K562 (cell line): ENCODE data around the gene MIS18A. TPM values are rescaled to one million over a fixed set of nuclear protein-coding genes. Genes with fewer than 3 reads are reported as not detected.

Experiments used
- ATAC-seq: fragments of 200-7000 bp; cut with Tn5 transposase; 3 replicates; pipeline ENCODE4 v1.9.1; 2020; ENCODE audit warnings: moderate library complexity
- BruUV-seq: library from RNA; stranded (reverse); fragments of 400-500 nt; replicated peaks from 2 replicates; lab custom pipeline; 2021; lab: Mats Ljungman, UMichigan
- CTCF ChIA-PET: fragments of 300-600 bp; formaldehyde crosslinking; extraction: SDS; loops from one replicate; lab custom pipeline; 2021; ENCODE audit warnings: low intra/inter-chr PET ratio; lab: Yijun Ruan, JAX
- POLR2A ChIA-PET: fragments of 300-600, 350-650 bp; sonication (Branson Sonifier 250); formaldehyde crosslinking; extraction: SDS; loops from one replicate; lab custom pipeline; 2021; ENCODE audit warnings: antibody characterized with exemption, inconsistent platforms; lab: Yijun Ruan, JAX
- DNase-seq, 4 experiments: peaks; one replicate each; pipeline versions ENCODE4 v3.0.0 to v3.0.0-alpha.2; 2011 to 2018; ENCODE audit warnings: low spot score in 3 of 4, mixed read lengths in 3 of 4; ENCODE audit errors: extremely low read depth in 1 of 4
- FAIRE-seq: peaks from 2 replicates; lab custom pipeline; 2011; peaks lifted over from hg19 to GRCh38; lab: Jason Lieb, UNC
- H2AFZ ChIP-seq: 2 replicates; pipeline ENCODE4 v1.6.0; 2011; ENCODE audit warnings: low read depth, low read length, control low read depth, inconsistent platforms
- H3K27ac ChIP-seq: fragments of 200-600 bp; 3 replicates; pipeline ENCODE4 v1.8.0; 2011; ENCODE audit warnings: low read depth, mild to moderate bottlenecking, control low read depth, inconsistent platforms, low read length, moderate library complexity, mixed read lengths; ENCODE audit errors: extremely low read depth
- H3K27me3 ChIP-seq, 2 experiments: fragments of 300-600 bp in 1 of 2; 2 replicates in 1 of 2; 3 replicates in 1 of 2; pipeline versions ENCODE4 v1.6.0 to v1.8.0; 2011; ENCODE audit warnings: inconsistent platforms in 2 of 2, low read length in 2 of 2, mild to moderate bottlenecking in 1 of 2, mixed read lengths in 1 of 2, moderate library complexity in 1 of 2; ENCODE audit not compliant: control insufficient read depth in 2 of 2, insufficient read depth in 2 of 2
- H3K36me3 ChIP-seq: fragments of 300-600 bp; 3 replicates; pipeline ENCODE4 v1.8.0; 2011; ENCODE audit warnings: mild to moderate bottlenecking, low read length, inconsistent platforms; ENCODE audit not compliant: control insufficient read depth, insufficient read depth
- H3K4me1 ChIP-seq, 2 experiments: fragments of 200-600 bp in 1 of 2; replicated peaks in 1 of 2; 2 replicates in 1 of 2; 3 replicates in 1 of 2; pipeline versions ENCODE4 v1.5.1 to v1.8.0; 2011; ENCODE audit warnings: inconsistent platforms in 2 of 2, low read length in 2 of 2, mild to moderate bottlenecking in 1 of 2, mixed read lengths in 1 of 2, moderate library complexity in 1 of 2; ENCODE audit not compliant: control insufficient read depth in 2 of 2, insufficient read depth in 2 of 2
- H3K4me2 ChIP-seq: 2 replicates; pipeline ENCODE4 v1.6.1; 2011; ENCODE audit warnings: low read length, control low read depth, inconsistent platforms, mixed read lengths; ENCODE audit not compliant: insufficient read depth
- H3K4me3 ChIP-seq: fragments of 200-600 bp; sonication (generic), shearing (Covaris generic); 2 replicates; pipeline ENCODE4 v1.5.1; 2016; ENCODE audit warnings: control low read depth, inconsistent platforms
- H3K79me2 ChIP-seq: fragments of 200-600 bp; 3 replicates; pipeline ENCODE4 v1.8.0; 2011; ENCODE audit warnings: low read length, inconsistent platforms; ENCODE audit not compliant: control insufficient read depth, insufficient read depth
- H3K9ac ChIP-seq, 2 experiments: 2 replicates each; pipeline versions ENCODE4 v1.6.0 to v1.6.1; 2011; ENCODE audit warnings: low read depth in 2 of 2, low read length in 2 of 2, control low read depth in 1 of 2, inconsistent platforms in 1 of 2, mild to moderate bottlenecking in 1 of 2, mixed read lengths in 1 of 2; ENCODE audit not compliant: insufficient read depth in 1 of 2
- H3K9me1 ChIP-seq: one replicate; pipeline ENCODE4 v1.6.0; 2011; ENCODE audit warnings: inconsistent platforms, mild to moderate bottlenecking, low read length, moderate library complexity; ENCODE audit not compliant: control insufficient read depth, insufficient read depth
- H3K9me3 ChIP-seq: replicated peaks from 2 replicates; pipeline ENCODE4 v1.5.1; 2011; ENCODE audit warnings: low read depth, low read length, inconsistent platforms; ENCODE audit not compliant: control insufficient read depth, insufficient read depth
- H4K20me1 ChIP-seq: replicated peaks from 2 replicates; pipeline ENCODE4 v1.6.1; 2011; ENCODE audit warnings: low read length, inconsistent platforms, mixed read lengths; ENCODE audit not compliant: control insufficient read depth, insufficient read depth
- C11orf30 ChIP-seq: fragments of 450-650 bp; IDR thresholded peaks from 2 replicates; pipeline ENCODE4 v1.6.1; 2016; ENCODE audit warnings: low read depth, mild to moderate bottlenecking
- MCM2 ChIP-seq: fragments of 450-650 bp; IDR thresholded peaks from 2 replicates; pipeline ENCODE4 v1.6.1; 2017; ENCODE audit warnings: low read depth, mild to moderate bottlenecking
- MYC ChIP-seq, 2 experiments: fragments of 250-450 bp in 1 of 2; sonication (Bioruptor Pico) in 1 of 2; IDR thresholded peaks; 2 replicates each; pipeline versions ENCODE4 v1.5.1 to v1.6.1; 2012 to 2021; ENCODE audit warnings: low read depth in 2 of 2, borderline replicate concordance in 1 of 2, improper control_type of control experiment in 1 of 2, low read length in 1 of 2, mild to moderate bottlenecking in 1 of 2, moderate library complexity in 1 of 2
- MYNN ChIP-seq, 2 experiments: sonication (generic); formaldehyde crosslinking in 1 of 2; IDR thresholded peaks; 2 replicates each; pipeline versions ENCODE4 v1.5.0 to v1.6.1; 2016 to 2020; ENCODE audit warnings: antibody characterized with exemption in 1 of 2, missing genetic modification reagents in 1 of 2
- OTX1 ChIP-seq: fragments of 450-650 bp; formaldehyde crosslinking; IDR thresholded peaks from 2 replicates; pipeline ENCODE4 v1.4.0; 2022; ENCODE audit warnings: mild to moderate bottlenecking
- POLR2H ChIP-seq: IDR thresholded peaks from 2 replicates; pipeline ENCODE4 v1.6.1; 2016; ENCODE audit warnings: missing genetic modification characterization, low read depth, mild to moderate bottlenecking, control low read depth, missing compliant biosample characterization, moderate library complexity
- SREBF1 ChIP-seq: fragments of 150-350 bp; IDR thresholded peaks from 2 replicates; pipeline ENCODE4 v1.6.1; 2014; ENCODE audit warnings: antibody characterized with exemption, low read depth, low read length, borderline replicate concordance
- XRCC5 ChIP-seq: fragments of 200-400 bp; formaldehyde crosslinking; IDR thresholded peaks from 2 replicates; pipeline ENCODE4 v1.6.1; 2017; ENCODE audit warnings: low read depth, mild to moderate bottlenecking, low read length
- ZFX ChIP-seq: sonication (generic); formaldehyde crosslinking; IDR thresholded peaks from 2 replicates; pipeline ENCODE4 v1.8.0; 2022; ENCODE audit warnings: mild to moderate bottlenecking, missing genetic modification reagents, moderate library complexity
- ZNF583 ChIP-seq: fragments of 250-450 bp; sonication (Bioruptor Pico); IDR thresholded peaks from 2 replicates; pipeline ENCODE4 v1.4.0; 2020
- WGBS: fragments of 100-300 bp; shearing (Covaris generic); methylation state at CpG from one replicate; pipeline ENCODE4 v1.1.6; 2016; ENCODE audit warnings: low coverage, mixed read lengths; ENCODE audit not compliant: insufficient coverage; ENCODE audit errors: missing lambda C conversion rate; 5-methylcytosine and 5-hydroxymethylcytosine counted together
- in situ Hi-C: fragments of 300-500 bp; cut with MboI; formaldehyde crosslinking; loops from 4 replicates; pipeline ENCODE4 v1.15.0; 2018; ENCODE audit warnings: inconsistent platforms, mixed read lengths
- intact Hi-C: fragments of 100-400 bp; cut with micrococcal nuclease; formaldehyde crosslinking; loops from 2 replicates; pipeline ENCODE4 v1.14.2; 2022
- polyA plus RNA-seq, 8 experiments: library from polyadenylated mRNA; depleted of rRNA in 4 of 8; stranded (reverse) in 5 of 8; unstranded in 3 of 8; fragments of >200 nt; fragmentation: Nextera tagmentation in 2 of 8; fragmentation: Illumina TruSeq in 1 of 8; extraction: Ambion mirVana in 2 of 8; extraction: Trizol in 1 of 8; gene quantifications; 2 replicates each; pipeline versions ENCODE4 v1.2.1 to v1.2.3, GENCODE V29; 2011 to 2014; ENCODE audit warnings: inconsistent platforms in 1 of 8, missing spikeins in 1 of 8
- total RNA-seq, 7 experiments: library from RNA; depleted of rRNA in 6 of 7; stranded (reverse); fragments of >200 nt in 6 of 7; fragmentation: Illumina TruSeq in 2 of 7; extraction: Trizol in 2 of 7; gene quantifications; 2 replicates each; pipeline versions ENCODE4 v1.2.1 to v1.2.3, GENCODE V29; 2011 to 2021; ENCODE audit warnings: low replicate concordance in 1 of 7
- TF ChIP-seq, protein P1 (sequence below): fragments of 250-450 bp; sonication (Bioruptor Pico); IDR thresholded peaks from 2 replicates; pipeline ENCODE4 v1.8.0; 2022; ENCODE audit warnings: inconsistent platforms, mild to moderate bottlenecking, moderate library complexity, borderline replicate concordance

The MIS18A gene
- total and polyA plus RNA-seq, 9 of the 15 experiments (the other 6 are each of a cell fraction or from before 2014, with no cell fraction given) = 17.7 to 75.3 (median 60.3) TPM

DNA sequence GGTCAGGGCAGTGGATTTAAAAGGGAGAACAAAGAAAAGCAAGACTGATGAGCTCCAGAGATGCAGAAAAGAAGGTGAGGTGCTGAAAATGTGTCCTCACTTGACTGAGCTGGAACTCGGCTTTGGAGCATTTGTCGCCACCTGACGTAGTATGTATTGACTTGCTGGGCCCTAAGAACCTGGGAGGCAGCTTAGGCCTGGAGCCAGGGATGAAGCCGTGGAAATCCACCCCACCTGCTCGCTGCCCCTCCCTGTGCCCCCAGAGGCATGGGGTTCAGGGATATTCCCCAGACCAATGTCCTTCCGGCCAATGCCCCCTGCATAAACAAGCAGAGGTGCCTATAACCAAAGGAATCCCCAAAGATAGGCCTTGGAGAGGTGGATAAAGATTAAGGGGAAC, 34.1 kb upstream of the MIS18A start:
- H3K9me1 ChIP-seq = no peaks in the 10 kb centered on the region
- ChIA-PET POLR2A (interaction anchor here (0.5 to 2.3 kb wide), 2 partner anchors 13 to 281 kb away, joined by 3 to 8 read pairs; no protein-coding TSS in a partner anchor), CTCF (no interaction called here)
- 94% methylated on average over 6 of the region's 6 CpGs for WGBS
- H3K9ac ChIP-seq = no peak overlapping the region
- H3K4me3 ChIP-seq = no peak overlapping the region
- 0 out of 2 replicates have a peak, but pooled peaks cover 4% of the 10 kb centered on the region for H4K20me1 ChIP-seq
- ATAC-seq (no peak), FAIRE-seq (no peak), DNase-seq (no peak)
- peaks cover 92% of the 10 kb centered on the region for H3K36me3 ChIP-seq
- TF ChIP-seq MYNN (IDR thresholded peaks at IDR 0.05) (no peak), MYNN (CRISPR knock-in tag; IDR thresholded peaks at IDR 0.05) (no peak), POLR2H (tag) (no peak), XRCC5 (no peak), C11orf30 (no peak), ZFX (no peak), MYC (IDR thresholded peaks at IDR 0.05; ENCODE audit: low read depth, low read length) (no peak), MYC (CRISPR knock-in tag; IDR thresholded peaks at IDR 0.05; ENCODE audit: borderline replicate concordance, low read depth) (no peak), OTX1 (no peak), ZNF583 (no peak), MCM2 (no peak), SREBF1 (no peak)
- TF ChIP-seq, protein P1, sequence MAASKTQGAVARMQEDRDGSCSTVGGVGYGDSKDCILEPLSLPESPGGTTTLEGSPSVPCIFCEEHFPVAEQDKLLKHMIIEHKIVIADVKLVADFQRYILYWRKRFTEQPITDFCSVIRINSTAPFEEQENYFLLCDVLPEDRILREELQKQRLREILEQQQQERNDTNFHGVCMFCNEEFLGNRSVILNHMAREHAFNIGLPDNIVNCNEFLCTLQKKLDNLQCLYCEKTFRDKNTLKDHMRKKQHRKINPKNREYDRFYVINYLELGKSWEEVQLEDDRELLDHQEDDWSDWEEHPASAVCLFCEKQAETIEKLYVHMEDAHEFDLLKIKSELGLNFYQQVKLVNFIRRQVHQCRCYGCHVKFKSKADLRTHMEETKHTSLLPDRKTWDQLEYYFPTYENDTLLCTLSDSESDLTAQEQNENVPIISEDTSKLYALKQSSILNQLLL (CRISPR knock-in tag) = no peak
- intact Hi-C loops (no loop called here), in situ Hi-C loops (no loop called here)
- no peaks in the 10 kb centered on the region for H3K27me3 ChIP-seq
- no peak overlapping the region for H2AFZ ChIP-seq
- H3K9me3 ChIP-seq = no peaks in the 10 kb centered on the region; the same call in 1 of the 2 replicates
- peaks cover 0 to 10% of the 10 kb centered on the region in 2 experiments; a peak in 1 of 5 replicates for H3K4me1 ChIP-seq
- no TSS peak for BruUV-seq
- H3K27ac ChIP-seq = no peak overlapping the region
- H3K4me2 ChIP-seq = no peak overlapping the region
- H3K79me2 ChIP-seq = no peaks in the 10 kb centered on the region
